SU-DHL-6 (cell line): ENCODE measurements around the gene GRHL3.

Source experiments
- CTCF ChIP-seq: fragments of 200-600 bp; sonication (generic); IDR thresholded peaks from one replicate; pipeline ENCODE4 v1.5.1; 2017; ENCODE audit warnings: antibody characterized with exemption, mild to moderate bottlenecking, low read length, moderate library complexity; ENCODE audit not compliant: insufficient read depth, poor library complexity, severe bottlenecking
- EZH2phosphoT487 ChIP-seq: fragments of 200-600 bp; sonication (generic), shearing (Covaris generic); conservative IDR thresholded peaks from 2 replicates; pipeline ENCODE4 v1.6.1; 2018; ENCODE audit warnings: mild to moderate bottlenecking, antibody characterized with exemption, low read length, moderate library complexity, mixed read lengths

DNA sequence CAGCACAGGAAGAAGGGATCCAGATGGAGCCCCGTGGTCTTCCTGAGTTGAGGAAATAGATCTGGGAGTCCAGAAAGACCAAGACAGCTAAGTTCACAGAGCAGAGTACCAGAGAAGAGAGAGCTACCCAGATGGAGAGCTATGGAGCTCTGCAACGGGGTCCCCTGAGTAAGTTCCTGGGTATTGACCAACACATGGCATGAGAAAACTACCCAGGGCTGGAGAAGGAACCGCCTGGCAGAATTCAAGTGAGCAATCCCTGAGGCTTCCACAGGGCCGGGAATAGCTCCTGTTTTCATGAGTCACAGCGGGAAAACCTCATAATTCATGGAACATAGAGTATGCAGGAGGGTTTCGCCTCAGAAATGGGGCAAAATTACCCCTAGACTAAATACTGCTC lies 74.7 kb downstream of the GRHL3 start:
- TF ChIP-seq CTCF: no peak
- TF ChIP-seq EZH2phosphoT487: no peak
